Esophagus muscularis mucosa (tissue), 3 donors: ENCODE measurements around the gene MELK.

Experiments
- CTCF ChIP-seq, 3 experiments: fragments of 200-600 bp in 2 of 3; fragments of 450-650 bp in 1 of 3; sonication (generic) in 2 of 3; IDR thresholded peaks; one replicate each; pipeline ENCODE4 v1.5.1; 2017 to 2019; ENCODE audit warnings: antibody characterized with exemption in 3 of 3, mild to moderate bottlenecking in 2 of 3, moderate library complexity in 1 of 3
- POLR2A ChIP-seq: fragments of 450-650 bp; IDR thresholded peaks from one replicate; pipeline ENCODE4 v1.6.1; 2017; ENCODE audit warnings: antibody characterized with exemption, moderate library complexity, mild to moderate bottlenecking, low read depth

- TF ChIP-seq CTCF (IDR thresholded peaks at IDR 0.05) (no peak), POLR2A (no peak)
Measured at GRCh38 chr9:36550135-36550534, 22.6 kb upstream of the MELK start.
